BLaER1 treated with 17β-estradiol and CSF1 and Interleukin-3, amounts not matched to agents 10 nM and 100 nM (cell line): ENCODE data around the gene GNPTAB.
A peak's percentile ranks its signal among the peaks of the same experiment; 100 is the strongest.
"Not testable (repeated sequence)": the region's sequence is repeated elsewhere in the genome, so short reads cannot be mapped to it uniquely, and the experiment has no call there.

Experiments used
- H3K27ac ChIP-seq, 11 experiments: shearing (Covaris generic); formaldehyde crosslinking; 2 replicates each; pipeline ENCODE4 v1.8.1; 2022
- H3K27me3 ChIP-seq, 11 experiments: shearing (Covaris generic); formaldehyde crosslinking; 2 replicates each; pipeline ENCODE4 v1.8.1; 2022
- H3K36me3 ChIP-seq, 11 experiments: shearing (Covaris generic); formaldehyde crosslinking; 2 replicates each; pipeline ENCODE4 v1.8.1; 2022
- H3K4me1 ChIP-seq, 10 experiments: shearing (Covaris generic); formaldehyde crosslinking; 2 replicates each; pipeline ENCODE4 v1.8.1; 2022
- H3K4me2 ChIP-seq, 11 experiments: shearing (Covaris generic); formaldehyde crosslinking; 2 replicates each; pipeline ENCODE4 v1.8.1; 2022
- H3K4me3 ChIP-seq, 10 experiments: shearing (Covaris generic); formaldehyde crosslinking; 2 replicates each; pipeline ENCODE4 v1.8.1; 2022
- H3K9ac ChIP-seq, 11 experiments: shearing (Covaris generic); formaldehyde crosslinking; 2 replicates each; pipeline ENCODE4 v1.8.1; 2022
- H3K9me3 ChIP-seq, 11 experiments: shearing (Covaris generic); formaldehyde crosslinking; replicated peaks in 1 of 11; 2 replicates each; pipeline ENCODE4 v1.8.1; 2022
- H4K20me1 ChIP-seq, 11 experiments: shearing (Covaris generic); formaldehyde crosslinking; 2 replicates each; pipeline ENCODE4 v1.8.1; 2022
- Cebpa-rat ChIP-seq, 11 experiments: shearing (Covaris generic); IDR thresholded peaks; 2 replicates each; pipeline ENCODE4 v1.8.1; 2022

The GNPTAB gene

GRCh38 chr12:101830367-101831325 lies at the start of gene GNPTAB:
GNPTAB (minus strand) TSS chr12:101830959; CDS start chr12:101830675, 284 bp downstream.
- peak within 1 kb of the TSS; percentile 71 to 98 (median 90) for H3K4me2 ChIP-seq
- peaks cover 0 to 10% (median 0%) of the 10 kb centered on the region in 11 experiments; a peak in 4 of 22 replicates for H3K36me3 ChIP-seq
- H3K9ac ChIP-seq = peak within 1 kb of the TSS; percentile 83 to 93 (median 89)
- H3K4me3 ChIP-seq = peak within 1 kb of the TSS; percentile 74 to 97 (median 90)
- H3K9me3 ChIP-seq = no peaks in the 10 kb centered on the region
- peak within 1 kb of the TSS; percentile 74 to 90 (median 84) for H3K27ac ChIP-seq
- H3K4me1 ChIP-seq = peaks cover 30 to 54% (median 41%) of the 10 kb centered on the region in 10 experiments
- TF ChIP-seq Cebpa-rat (IDR thresholded peaks at IDR 0.05) = no peak
- peaks cover 0 to 38% (median 0%) of the 10 kb centered on the region in 11 experiments; a peak in 9 of 22 replicates for H4K20me1 ChIP-seq
- no peaks in the 10 kb centered on the region for H3K27me3 ChIP-seq

- Histone ChIP-seq H3K36me3 (peaks cover 0 to 43% (median 33%) of the 10 kb centered on the region in 11 experiments; a peak in 15 of 22 replicates), H3K4me3 (peak overlapping the region; percentile 74 to 98 (median 88)), H3K27me3 (no peaks in the 10 kb centered on the region), H3K9ac (peak overlapping the region; percentile 89 to 99 (median 97)), H3K4me2 (peak overlapping the region; percentile 79 to 98 (median 88)), H4K20me1 (peaks cover 0 to 28% (median 0%) of the 10 kb centered on the region in 11 experiments; a peak in 7 of 22 replicates), H3K9me3 (no peaks in the 10 kb centered on the region), H3K27ac (peak overlapping the region; percentile 93 to 99 (median 97)), H3K4me1 (peaks cover 22 to 76% (median 56%) of the 10 kb centered on the region in 10 experiments)
- no peak for TF ChIP-seq Cebpa-rat (IDR thresholded peaks at IDR 0.05)
These were observed 47.6 kb upstream of the GNPTAB start for GRCh38 chr12:101878243-101878821.

GRCh38 chr12:101877806-101878242 lies 47.1 kb upstream of the GNPTAB start:
- H3K36me3 ChIP-seq = peaks cover 0 to 39% (median 27%) of the 10 kb centered on the region in 11 experiments; a peak in 15 of 22 replicates
- no peaks in the 10 kb centered on the region for H3K27me3 ChIP-seq
- peaks cover 22 to 75% (median 56%) of the 10 kb centered on the region in 10 experiments for H3K4me1 ChIP-seq
- H3K4me2 ChIP-seq = peak overlapping the region; percentile 79 to 98 (median 88)
- no peak for TF ChIP-seq Cebpa-rat (IDR thresholded peaks at IDR 0.05)
- H3K27ac ChIP-seq = peak overlapping the region; percentile 93 to 99 (median 97)
- H3K9me3 ChIP-seq = no peaks in the 10 kb centered on the region
- peak overlapping the region; percentile 74 to 98 (median 88) for H3K4me3 ChIP-seq
- peaks cover 0 to 23% (median 0%) of the 10 kb centered on the region in 11 experiments; a peak in 6 of 22 replicates for H4K20me1 ChIP-seq
- peak overlapping the region; percentile 89 to 99 (median 97) for H3K9ac ChIP-seq

GRCh38 chr12:101876861-101877805 lies 46.4 kb upstream of the GNPTAB start, which contains the start of gene DRAM1:
DRAM1 (plus strand) TSS chr12:101877580; CDS start chr12:101877790, 210 bp downstream.
- Histone ChIP-seq H3K36me3 (peaks cover 0 to 32% (median 21%) of the 10 kb centered on the region in 11 experiments; a peak in 15 of 22 replicates), H3K9me3 (no peaks in the 10 kb centered on the region)

GRCh38 chr12:101876322-101876860 lies 45.6 kb upstream of the GNPTAB start:
- no peaks in the 10 kb centered on the region for H3K9me3 ChIP-seq
- H3K27ac ChIP-seq = peak overlapping the region; percentile 93 to 99 (median 97)
- H4K20me1 ChIP-seq = peaks cover 0 to 10% (median 0%) of the 10 kb centered on the region in 11 experiments; a peak in 4 of 22 replicates
- H3K9ac ChIP-seq = peak overlapping the region; percentile 89 to 99 (median 97)
- H3K4me1 ChIP-seq = peaks cover 22 to 75% (median 52%) of the 10 kb centered on the region in 10 experiments
- no peak for TF ChIP-seq Cebpa-rat (IDR thresholded peaks at IDR 0.05)
- peaks cover 0 to 25% (median 13%) of the 10 kb centered on the region in 11 experiments; a peak in 14 of 22 replicates for H3K36me3 ChIP-seq
- peak overlapping the region; percentile 79 to 98 (median 88) for H3K4me2 ChIP-seq
- H3K4me3 ChIP-seq = peak overlapping the region; percentile 74 to 98 (median 88)
- H3K27me3 ChIP-seq = no peaks in the 10 kb centered on the region

More at GRCh38 chr12:101876861-101877805, 46.4 kb upstream of the GNPTAB start, which contains the start of gene DRAM1:
- peak; percentile 79 to 96 (median 94); a peak in 21 of 22 replicates for TF ChIP-seq Cebpa-rat (IDR thresholded peaks at IDR 0.05)
- H3K9ac ChIP-seq = peak within 1 kb of the TSS; percentile 89 to 99 (median 97)
- H3K27ac ChIP-seq = peak within 1 kb of the TSS; percentile 93 to 99 (median 97)
- H3K4me2 ChIP-seq = peak within 1 kb of the TSS; percentile 79 to 98 (median 88)
- no peaks in the 10 kb centered on the region for H3K27me3 ChIP-seq
- peaks cover 22 to 75% (median 56%) of the 10 kb centered on the region in 10 experiments for H3K4me1 ChIP-seq
- H4K20me1 ChIP-seq = peaks cover 0 to 16% (median 0%) of the 10 kb centered on the region in 11 experiments; a peak in 6 of 22 replicates
- H3K4me3 ChIP-seq = peak within 1 kb of the TSS; percentile 74 to 98 (median 88)

DNA sequence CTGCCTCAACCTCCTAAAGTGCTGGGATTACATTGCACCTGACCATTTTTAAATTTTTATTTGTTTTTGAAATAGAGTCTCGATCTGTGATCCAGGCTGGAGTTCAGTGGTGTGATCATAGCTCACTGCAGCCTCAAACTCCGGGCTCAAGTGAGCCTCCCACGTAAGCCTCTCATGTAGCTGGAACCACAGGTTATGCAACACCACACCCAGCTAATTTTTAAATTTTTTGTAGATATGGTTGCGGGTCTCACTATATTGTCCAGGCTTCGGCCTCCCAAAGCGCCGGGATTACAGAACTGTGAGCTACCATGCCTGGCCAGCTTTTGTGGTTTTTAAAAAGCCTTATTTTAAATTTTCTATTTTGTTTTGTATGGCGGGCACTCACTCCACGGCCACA lies 44.4 kb upstream of the GNPTAB start:
- Histone ChIP-seq H3K9ac (peak overlapping the region in 9 of 11 experiments; percentile 19 to 99 (median 53); a peak in 15 of 22 replicates), H3K36me3 (peaks cover 0 to 14% (median under 1%) of the 10 kb centered on the region in 11 experiments; a peak in 7 of 22 replicates), H3K4me3 (no peak overlapping the region), H3K9me3 (0 out of 22 replicates have a peak, but pooled peaks cover 0 to under 1% (median 0%) of the 10 kb centered on the region in 11 experiments), H3K4me2 (peak overlapping the region in 9 of 11 experiments; percentile 79 to 98 (median 90); a peak in 18 of 22 replicates), H3K27ac (peak overlapping the region in 10 of 11 experiments; percentile 21 to 99 (median 97); a peak in 19 of 22 replicates), H4K20me1 (no peaks in the 10 kb centered on the region), H3K4me1 (peaks cover 22 to 75% (median 40%) of the 10 kb centered on the region in 10 experiments), H3K27me3 (no peaks in the 10 kb centered on the region)
- TF ChIP-seq Cebpa-rat (IDR thresholded peaks at IDR 0.05) = no peak

- H3K9ac ChIP-seq = peak overlapping the region in 3 of 11 experiments; percentile 19 to 50 (median 40); a peak in 3 of 22 replicates
- peaks cover 0 to 98% (median 14%) of the 10 kb centered on the region in 10 experiments; a peak in 16 of 20 replicates for H3K4me1 ChIP-seq
- H3K27ac ChIP-seq = peak overlapping the region in 3 of 11 experiments; percentile 37 to 74 (median 69); a peak in 5 of 22 replicates
- peaks cover 8 to 25% (median 17%) of the 10 kb centered on the region in 11 experiments; a peak in 21 of 22 replicates for H3K9me3 ChIP-seq
- 0 out of 22 replicates have a peak, but pooled peaks cover 0 to 7% (median 0%) of the 10 kb centered on the region in 11 experiments for H3K36me3 ChIP-seq
- H4K20me1 ChIP-seq = no peaks in the 10 kb centered on the region
- H3K27me3 ChIP-seq = no peaks in the 10 kb centered on the region
- peak overlapping the region in 4 of 11 experiments; percentile 6 to 72 (median 59); a peak in 6 of 22 replicates for H3K4me2 ChIP-seq
- no peak overlapping the region for H3K4me3 ChIP-seq
- TF ChIP-seq Cebpa-rat (IDR thresholded peaks at IDR 0.05) = no peak
These were observed 40.2 kb upstream of the GNPTAB start for GRCh38 chr12:101870925-101871324.

DNA sequence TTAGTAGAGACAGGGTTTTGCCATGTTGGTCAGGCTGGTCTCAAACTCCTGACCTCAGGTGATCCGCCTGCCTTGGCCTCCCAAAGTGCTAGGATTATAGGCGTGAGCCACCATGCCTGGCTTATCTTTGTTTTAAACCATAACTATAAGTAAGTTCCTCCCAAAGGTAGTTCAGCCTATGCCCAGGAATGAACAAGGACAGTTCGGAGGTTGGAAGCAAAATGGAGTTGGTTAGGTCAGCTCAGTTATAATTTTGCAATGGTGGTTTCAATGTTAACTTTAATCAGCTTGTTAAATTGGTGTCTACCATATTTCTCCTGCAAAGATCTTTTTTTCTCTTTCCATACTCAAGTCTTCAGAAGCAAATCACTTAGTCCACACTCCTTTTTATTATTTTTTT lies 36.9 kb upstream of the GNPTAB start:
- not testable (repeated sequence) for H3K4me3 ChIP-seq, H3K27me3 ChIP-seq, H3K9ac ChIP-seq, H4K20me1 ChIP-seq, H3K4me2 ChIP-seq, H3K36me3 ChIP-seq
- peak overlapping the region in 2 of 11 experiments; percentile 13 to 33; a peak in 2 of 22 replicates for H3K27ac ChIP-seq
- peaks cover 0 to 99% (median 0%) of the 10 kb centered on the region in 10 experiments; a peak in 8 of 20 replicates for H3K4me1 ChIP-seq
- peaks cover 15 to 39% (median 23%) of the 10 kb centered on the region in 11 experiments; a peak in 21 of 22 replicates for H3K9me3 ChIP-seq
